MM.1S (cell line): ENCODE results near the gene JAKMIP3.

Source experiments
- DNase-seq: peaks from one replicate; pipeline ENCODE4 v3.0.0-alpha.2; 2015
- H2AFZ ChIP-seq: fragments of 300-600 bp; sonication (generic); 2 replicates; pipeline ENCODE4 v1.6.0; 2016; ENCODE audit warnings: antibody characterized with exemption, low read length
- H3F3A ChIP-seq: fragments of 300-600 bp; sonication (generic); 2 replicates; pipeline ENCODE4 v1.6.1; 2016; ENCODE audit warnings: mild to moderate bottlenecking, antibody characterized with exemption, low read length, moderate library complexity, mixed read lengths; ENCODE audit not compliant: insufficient read depth
- H3K27ac ChIP-seq: fragments of 300-600 bp; sonication (generic); 2 replicates; pipeline ENCODE4 v1.5.1; 2016; ENCODE audit warnings: mild to moderate bottlenecking, low read length
- H3K27me3 ChIP-seq: fragments of 300-600 bp; sonication (generic); replicated peaks from 2 replicates; pipeline ENCODE4 v1.6.0; 2016; ENCODE audit warnings: low read length; ENCODE audit not compliant: insufficient read depth
- H3K36me3 ChIP-seq: fragments of 300-600 bp; sonication (generic); replicated peaks from 2 replicates; pipeline ENCODE4 v1.6.1; 2016; ENCODE audit warnings: mild to moderate bottlenecking, low read length, mixed read lengths; ENCODE audit not compliant: insufficient read depth
- H3K4me1 ChIP-seq: fragments of 300-600 bp; sonication (generic); 2 replicates; pipeline ENCODE4 v1.6.1; 2016; ENCODE audit warnings: low read length, mixed read lengths
- H3K4me2 ChIP-seq: fragments of 300-600 bp; sonication (generic); 2 replicates; pipeline ENCODE4 v1.6.0; 2016; ENCODE audit warnings: low read depth, low read length
- H3K4me3 ChIP-seq: fragments of 300-600 bp; sonication (generic); 2 replicates; pipeline ENCODE4 v1.5.1; 2016; ENCODE audit warnings: low read length, mixed read lengths
- H3K79me2 ChIP-seq: fragments of 300-600 bp; sonication (generic); 2 replicates; pipeline ENCODE4 v1.6.1; 2016; ENCODE audit warnings: mixed run types, low read length, mixed read lengths
- H3K9ac ChIP-seq: fragments of 300-600 bp; sonication (generic); 2 replicates; pipeline ENCODE4 v1.6.1; 2016; ENCODE audit warnings: low read length, mixed read lengths
- H3K9me2 ChIP-seq: fragments of 300-600 bp; sonication (generic); replicated peaks from 2 replicates; pipeline ENCODE4 v1.6.1; 2016; ENCODE audit warnings: mild to moderate bottlenecking, low read length, mixed read lengths; ENCODE audit not compliant: insufficient read depth
- H3K9me3 ChIP-seq: fragments of 300-600 bp; sonication (generic); replicated peaks from 2 replicates; pipeline ENCODE4 v1.6.1; 2016; ENCODE audit warnings: mild to moderate bottlenecking, low read length, mixed read lengths; ENCODE audit not compliant: insufficient read depth
- H4K20me1 ChIP-seq: fragments of 300-600 bp; sonication (generic); 2 replicates; pipeline ENCODE4 v1.6.1; 2016; ENCODE audit warnings: mild to moderate bottlenecking, low read length, moderate library complexity, mixed read lengths; ENCODE audit not compliant: insufficient read depth
- CTCF ChIP-seq: fragments of 300-600 bp; sonication (generic); IDR thresholded peaks from 2 replicates; pipeline ENCODE4 v1.5.1; 2016; ENCODE audit warnings: antibody characterized with exemption, low read length, mixed read lengths
- EZH2 ChIP-seq: fragments of 300-600 bp; sonication (generic); optimal IDR thresholded peaks from 2 replicates; pipeline ENCODE3; 2017; ENCODE audit warnings: low read depth, mild to moderate bottlenecking, antibody characterized with exemption, low read length, mixed read lengths
- EZH2phosphoT487 ChIP-seq: fragments of 300-600 bp; sonication (generic); IDR thresholded peaks from 2 replicates; pipeline ENCODE4 v1.6.1; 2018; ENCODE audit warnings: antibody characterized with exemption, low read length

Gene JAKMIP3

DNA sequence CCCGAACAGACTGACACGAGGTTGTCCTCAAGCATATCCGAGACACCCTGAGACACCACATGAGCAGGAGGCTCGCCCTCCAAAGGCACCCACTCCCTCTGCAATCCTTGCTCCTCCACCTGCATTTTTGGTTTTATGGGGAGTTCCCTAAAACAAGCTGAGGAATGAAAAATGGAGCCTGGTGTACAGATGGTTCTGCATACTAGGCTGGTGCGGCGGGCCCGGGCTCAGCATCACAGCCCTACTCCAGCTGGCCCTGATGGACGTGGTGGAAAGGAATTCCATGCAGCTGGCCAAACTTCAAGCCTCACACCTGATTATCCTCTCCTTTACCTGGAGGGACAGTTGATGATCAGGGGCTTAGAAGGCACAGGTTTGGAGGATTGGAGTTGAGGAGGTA, 30.3 kb upstream of the JAKMIP3 start:
- H2AFZ ChIP-seq = no peak overlapping the region
- H3K27ac ChIP-seq = no peak overlapping the region
- H3F3A ChIP-seq = no peaks in the 10 kb centered on the region
- no peaks in the 10 kb centered on the region for H3K9me3 ChIP-seq
- H3K9me2 ChIP-seq = no peaks in the 10 kb centered on the region
- TF ChIP-seq CTCF (no peak), EZH2 (no peak), EZH2phosphoT487 (no peak)
- no peak for DNase-seq
- H3K4me2 ChIP-seq = no peak overlapping the region
- no peaks in the 10 kb centered on the region for H3K79me2 ChIP-seq
- H3K27me3 ChIP-seq = peaks cover 19% of the 10 kb centered on the region
- no peaks in the 10 kb centered on the region for H3K36me3 ChIP-seq
- H3K9ac ChIP-seq = no peak overlapping the region
- H3K4me3 ChIP-seq = no peak overlapping the region
- H4K20me1 ChIP-seq = no peaks in the 10 kb centered on the region
- H3K4me1 ChIP-seq = no peaks in the 10 kb centered on the region

GRCh38 chr10:132036153-132036886, 29.4 kb upstream of the JAKMIP3 start:
- Histone ChIP-seq H3K4me2 (no peak overlapping the region), H2AFZ (no peak overlapping the region)

DNA sequence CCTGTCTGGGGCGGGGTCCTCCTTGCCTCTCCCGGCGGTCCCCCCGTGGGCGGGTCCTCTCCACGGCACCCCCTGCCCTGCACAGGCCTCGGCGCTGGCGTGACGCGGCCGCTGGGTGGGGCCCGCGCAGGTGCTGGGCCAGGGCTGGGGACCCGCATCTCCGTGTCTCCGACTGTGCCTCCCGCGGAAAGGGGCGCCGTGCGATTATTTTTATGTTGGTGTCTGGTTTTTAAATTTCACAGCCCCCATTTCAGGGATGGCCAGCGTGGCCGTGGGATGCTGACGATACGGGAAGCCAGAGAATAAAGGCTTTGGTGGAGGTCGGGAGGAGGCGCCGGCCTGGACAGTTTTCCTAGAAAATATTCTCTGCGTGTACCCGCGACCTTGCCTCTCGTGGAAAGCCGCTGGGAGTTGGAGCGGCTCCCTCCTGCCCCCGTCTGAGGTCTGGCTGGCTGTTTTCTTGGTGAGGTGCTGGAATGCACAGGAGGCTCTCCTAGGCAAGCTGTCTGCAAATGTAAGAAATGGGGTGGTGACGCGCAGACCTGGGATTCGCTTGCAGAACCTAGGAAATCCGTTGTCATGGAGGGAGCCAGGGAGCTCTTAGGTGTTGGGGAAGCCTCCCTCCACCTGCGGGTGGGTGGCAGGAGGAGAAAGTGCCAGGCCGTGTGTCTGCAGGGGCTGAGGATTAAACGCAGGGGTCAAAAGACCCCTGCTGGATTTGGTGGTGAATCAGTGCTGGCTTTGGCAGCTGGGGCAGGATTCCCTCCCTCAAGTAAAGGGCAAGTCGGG, 28.7 kb upstream of the JAKMIP3 start:
- no peaks in the 10 kb centered on the region for H3K36me3 ChIP-seq
- H3K9me2 ChIP-seq = no peaks in the 10 kb centered on the region
- no peaks in the 10 kb centered on the region for H3K4me1 ChIP-seq
- TF ChIP-seq CTCF (no peak), EZH2phosphoT487 (no peak), EZH2 (no peak)
- no peak overlapping the region for H3K4me2 ChIP-seq
- peaks cover 19% of the 10 kb centered on the region for H3K27me3 ChIP-seq
- H3K9me3 ChIP-seq = no peaks in the 10 kb centered on the region
- H3F3A ChIP-seq = no peaks in the 10 kb centered on the region
- H3K27ac ChIP-seq = no peak overlapping the region
- DNase-seq = no peak
- no peak overlapping the region for H2AFZ ChIP-seq
- H3K79me2 ChIP-seq = no peaks in the 10 kb centered on the region
- H3K4me3 ChIP-seq = no peak overlapping the region
- no peaks in the 10 kb centered on the region for H4K20me1 ChIP-seq
- H3K9ac ChIP-seq = no peak overlapping the region

More at GRCh38 chr10:132036153-132036886, 29.4 kb upstream of the JAKMIP3 start:
- Histone ChIP-seq H3K9me3 (no peaks in the 10 kb centered on the region), H3K4me1 (no peaks in the 10 kb centered on the region), H4K20me1 (no peaks in the 10 kb centered on the region), H3K27ac (no peak overlapping the region), H3K36me3 (no peaks in the 10 kb centered on the region), H3F3A (no peaks in the 10 kb centered on the region), H3K27me3 (peaks cover 19% of the 10 kb centered on the region), H3K4me3 (no peak overlapping the region), H3K9me2 (no peaks in the 10 kb centered on the region), H3K79me2 (no peaks in the 10 kb centered on the region), H3K9ac (no peak overlapping the region)
- TF ChIP-seq EZH2 (no peak), CTCF (no peak), EZH2phosphoT487 (no peak)
- DNase-seq = no peak
